ENCODE measurements around the gene CRYBG3.
"Not testable (repeated sequence)": the region's sequence is repeated elsewhere in the genome, so short reads cannot be mapped to it uniquely, and the experiment has no call there.

The CRYBG3 gene

GRCh38 chr3:97833184-97833583 lies 11.4 kb downstream of the CRYBG3 start:
- not testable (repeated sequence) for DNase-seq (ENCODE audit: low read depth, low spot score); H3K27ac ChIP-seq

DNA sequence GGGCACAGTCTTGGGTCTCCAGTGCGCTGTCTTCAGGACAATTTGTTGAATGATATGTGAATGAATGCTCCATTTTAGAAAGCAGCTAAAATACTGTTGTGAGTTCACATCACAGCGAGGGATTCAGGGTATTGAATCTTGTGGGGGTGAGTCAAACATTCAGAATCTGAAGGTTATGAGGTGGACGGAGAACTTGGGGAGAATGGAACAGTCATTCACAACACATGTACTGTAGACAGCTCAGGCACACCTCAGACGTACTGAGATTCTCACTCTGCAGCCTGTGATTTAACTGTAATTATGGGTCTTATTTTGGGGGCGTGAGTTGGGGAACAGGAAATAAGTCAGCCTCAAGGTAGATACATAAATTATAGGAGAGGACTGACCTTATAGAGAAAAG lies 13.9 kb downstream of the CRYBG3 start:
- no peak for DNase-seq (ENCODE audit: low read depth, low spot score)
- no peak overlapping the region for H3K27ac ChIP-seq

- no peak overlapping the region for H3K27ac ChIP-seq
- no peak for DNase-seq (ENCODE audit: low read depth, low spot score)
These were observed 16.6 kb downstream of the CRYBG3 start for GRCh38 chr3:97838393-97838792.

- no peak for DNase-seq (ENCODE audit: low read depth, low spot score)
- H3K27ac ChIP-seq, result no peak overlapping the region
These were observed 18.1 kb downstream of the CRYBG3 start for GRCh38 chr3:97839944-97840343.

- H3K27ac ChIP-seq, result no peak overlapping the region
- DNase-seq (ENCODE audit: low read depth, low spot score), result no peak
These were observed 19.5 kb downstream of the CRYBG3 start for GRCh38 chr3:97841304-97841703.

DNA sequence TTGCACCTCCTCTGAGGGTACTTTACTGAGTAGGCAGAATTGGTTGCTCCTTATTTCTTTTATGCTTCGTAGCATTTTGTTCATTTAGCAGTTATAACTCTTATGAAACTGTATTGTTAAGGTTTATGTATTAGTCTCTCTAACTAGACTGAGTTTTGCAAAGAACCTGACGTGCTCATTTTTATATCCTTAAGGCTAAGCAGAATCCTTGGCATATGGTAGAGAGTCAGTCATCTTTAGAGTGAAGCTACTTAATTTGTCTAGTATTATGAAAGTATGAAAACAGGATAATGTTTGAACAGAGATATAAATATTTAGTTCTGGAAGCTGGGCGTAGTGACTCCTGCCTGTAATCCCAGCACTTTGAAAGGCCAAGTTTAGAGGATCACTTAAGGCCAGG lies 20.1 kb downstream of the CRYBG3 start:
- no peak for DNase-seq (ENCODE audit: low read depth, low spot score)
- no peak overlapping the region for H3K27ac ChIP-seq

GRCh38 chr3:97848779-97849178 lies 27.0 kb downstream of the CRYBG3 start:
- DNase-seq (ENCODE audit: low read depth, low spot score), result no peak
- H3K27ac ChIP-seq, result no peak overlapping the region

DNA sequence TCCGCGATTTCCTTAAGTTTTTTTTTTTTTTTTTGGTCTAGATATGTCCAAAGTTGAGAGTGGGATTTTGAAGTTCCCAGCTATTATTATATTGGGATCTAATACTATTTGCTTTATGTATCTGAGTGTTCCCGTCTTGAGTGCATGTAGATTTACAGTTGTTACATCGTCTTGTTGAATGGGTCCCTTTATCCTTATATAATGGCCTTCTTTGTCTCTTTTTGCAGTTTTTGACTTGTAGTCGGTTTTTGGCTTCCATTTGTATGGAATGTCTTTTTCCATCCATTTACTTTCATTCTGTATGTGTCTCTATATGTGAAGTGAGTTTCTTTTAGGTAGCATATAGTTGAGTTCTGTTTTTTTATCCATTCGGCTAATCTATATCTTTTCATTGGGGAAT lies 35.6 kb downstream of the CRYBG3 start:
- no peak for DNase-seq (ENCODE audit: low read depth, low spot score)
- no peak overlapping the region for H3K27ac ChIP-seq

DNA sequence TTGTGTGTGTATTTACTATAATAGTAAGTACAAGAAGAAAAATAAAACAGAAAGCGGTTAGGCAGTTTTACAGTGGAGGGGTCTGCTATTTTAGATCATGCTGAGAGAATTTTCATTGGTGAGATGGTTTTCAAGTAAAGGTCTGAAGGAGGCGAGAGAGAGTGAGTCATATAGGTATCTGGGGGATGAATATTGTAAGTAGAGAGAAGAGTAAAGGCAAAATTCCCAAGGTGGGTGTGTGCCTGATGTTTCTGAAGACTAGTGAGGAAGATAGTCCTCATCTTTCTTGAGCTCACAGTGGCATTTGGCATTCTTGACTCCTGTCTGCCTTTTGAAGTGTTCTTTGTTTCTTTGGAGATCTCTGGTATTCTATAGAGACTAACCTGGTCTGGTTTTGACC lies 38.6 kb downstream of the CRYBG3 start:
- H3K27ac ChIP-seq, result no peak overlapping the region
- no peak for DNase-seq (ENCODE audit: low read depth, low spot score)

DNA sequence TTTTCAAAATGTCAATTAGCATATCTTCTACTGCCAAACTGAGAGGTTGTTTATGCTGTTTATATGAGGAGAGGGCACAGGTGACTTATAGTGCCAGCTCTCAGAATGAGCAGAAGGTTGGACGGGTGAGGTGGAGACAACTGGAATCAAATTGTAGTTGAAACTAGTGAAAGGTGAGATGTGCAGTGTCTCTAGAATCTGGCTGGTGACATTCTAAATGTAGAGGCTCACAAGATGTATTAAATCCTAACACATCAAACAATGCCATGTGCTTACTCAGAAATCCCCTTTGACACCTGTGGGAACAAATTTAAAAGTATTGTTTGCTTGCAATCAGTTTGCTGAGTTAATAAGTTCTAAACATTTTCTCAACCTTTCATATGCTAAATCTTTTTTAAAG lies 40.8 kb downstream of the CRYBG3 start:
- no peak for DNase-seq (ENCODE audit: low read depth, low spot score)
- H3K27ac ChIP-seq, result no peak overlapping the region

GRCh38 chr3:97863031-97863430 lies 41.2 kb downstream of the CRYBG3 start:
- H3K27ac ChIP-seq, result peak overlapping the region; percentile 11
- peak; percentile 39 for DNase-seq (ENCODE audit: low read depth, low spot score)

DNA sequence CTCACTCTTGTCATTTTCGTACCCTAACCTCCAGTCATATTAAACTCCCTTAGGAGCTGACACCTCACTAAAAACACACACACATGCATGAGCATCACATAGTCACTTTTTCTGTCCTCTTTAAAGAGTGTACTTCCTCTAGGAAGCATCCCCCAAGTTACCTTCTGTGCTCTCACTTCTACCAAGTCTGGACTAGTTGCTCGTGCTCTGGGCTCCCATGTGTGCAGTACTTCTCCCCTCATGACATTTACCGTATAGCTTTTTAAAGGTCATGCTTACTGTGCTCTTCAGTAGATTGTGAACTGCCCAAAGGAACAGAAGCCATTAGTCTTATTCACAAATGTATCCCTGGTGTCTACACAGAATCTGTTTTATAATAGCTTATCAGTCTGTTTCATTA lies 42.0 kb downstream of the CRYBG3 start:
- no peak for DNase-seq (ENCODE audit: low read depth, low spot score)

DNA sequence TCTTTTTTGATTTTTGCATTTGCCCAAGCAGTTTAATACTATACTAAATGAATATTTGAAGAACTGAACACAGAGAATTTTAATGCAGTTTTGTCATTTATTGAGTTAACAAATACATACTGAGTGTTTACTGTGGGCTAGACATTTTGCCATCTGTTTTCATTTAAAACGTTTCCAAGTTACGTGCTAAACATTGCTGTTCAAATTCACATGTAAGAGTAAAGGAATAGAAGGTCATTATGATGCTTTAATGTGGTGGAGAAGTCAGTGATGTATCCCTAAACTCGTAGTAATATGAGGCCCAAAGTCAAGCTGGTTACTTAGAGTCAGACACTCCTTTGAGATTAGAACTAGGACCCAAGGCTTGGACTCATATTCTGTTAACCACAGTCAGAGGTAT lies 49.4 kb downstream of the CRYBG3 start:
- H3K27ac ChIP-seq, result no peak overlapping the region
- no peak for DNase-seq (ENCODE audit: low read depth, low spot score)

More for the DNA sequence above, 42.0 kb downstream of the CRYBG3 start:
- no peak overlapping the region for H3K27ac ChIP-seq

DNA sequence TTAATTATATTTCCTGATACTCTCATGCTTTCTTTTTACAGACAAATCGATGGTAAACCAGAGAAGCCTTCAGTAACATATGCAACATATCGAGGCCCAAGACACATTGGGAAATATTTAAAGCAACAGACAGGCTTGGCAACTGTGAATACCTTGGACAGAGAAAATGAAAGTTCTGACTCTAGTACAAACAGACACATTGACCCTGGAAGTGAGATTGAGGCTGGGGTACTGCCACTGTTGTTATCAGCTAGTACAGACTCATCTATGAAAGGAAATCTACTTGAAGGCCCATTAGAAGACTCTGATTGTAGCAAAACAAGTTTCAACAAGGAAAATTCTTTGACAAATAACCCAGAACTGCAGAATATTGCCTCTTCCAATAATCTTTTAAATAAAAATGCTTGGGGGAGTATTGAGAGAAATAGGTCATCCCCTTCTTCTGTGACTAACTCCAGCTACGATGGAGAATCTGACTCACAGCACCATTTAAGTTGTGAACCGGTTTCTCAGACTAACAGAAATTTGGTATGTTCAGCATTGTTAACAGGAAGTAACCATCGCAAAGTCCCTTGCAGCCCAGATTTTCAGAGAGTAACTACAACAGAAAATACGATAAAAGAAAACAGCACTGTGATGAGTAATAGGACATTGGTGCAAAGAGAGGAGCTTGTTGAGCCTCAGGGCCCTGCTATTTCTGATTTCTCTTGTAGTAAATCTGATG lies 50.2 kb downstream of the CRYBG3 start:
- DNase-seq (ENCODE audit: low read depth, low spot score), result peak; percentile 82
- H3K27ac ChIP-seq, result peak overlapping the region; percentile 70

DNA sequence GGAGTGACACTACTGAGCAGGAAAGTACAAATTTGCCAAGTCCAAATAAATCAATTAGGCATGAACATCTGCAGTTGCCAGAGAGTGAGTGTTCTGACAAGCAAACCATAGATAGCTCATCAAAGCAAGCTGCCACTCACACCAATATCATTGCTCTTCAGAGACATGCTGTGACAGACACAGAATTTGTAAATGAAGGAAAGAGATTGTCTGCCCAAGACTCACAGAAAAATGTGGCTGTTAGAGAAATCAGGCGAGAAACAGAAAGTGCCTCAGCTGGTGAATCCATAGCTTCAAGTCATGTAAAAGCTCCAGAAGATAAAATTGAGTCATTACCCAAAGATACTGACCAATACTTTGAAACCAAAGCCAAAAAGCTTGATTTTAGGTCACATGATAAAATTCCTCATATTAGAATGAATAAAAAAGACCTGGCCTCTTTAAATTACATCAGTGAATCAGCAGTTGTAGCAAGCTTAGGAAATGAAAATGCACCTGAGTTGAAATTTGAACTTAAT lies 50.8 kb downstream of the CRYBG3 start:
- peak overlapping the region; percentile 70 for H3K27ac ChIP-seq
- DNase-seq (ENCODE audit: low read depth, low spot score), result no peak

DNA sequence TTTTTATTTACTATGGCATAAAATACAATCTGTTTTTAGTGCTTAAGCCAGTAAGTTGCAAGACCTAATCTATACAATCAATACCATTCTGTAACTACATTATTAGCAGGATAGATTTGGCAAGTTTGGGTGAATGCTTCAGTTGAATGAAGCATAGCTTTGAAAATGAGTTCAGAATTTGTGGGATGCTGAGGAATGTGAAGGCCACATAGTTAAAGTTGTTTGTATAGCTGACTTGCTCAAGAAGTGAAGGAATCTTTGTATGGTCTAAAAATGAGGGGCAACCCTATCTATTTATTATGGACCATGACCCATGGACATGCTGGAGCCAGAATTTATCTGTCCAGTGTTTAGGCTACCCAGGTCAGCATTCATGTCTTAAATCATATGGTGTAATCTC lies 58.5 kb downstream of the CRYBG3 start:
- no peak for DNase-seq (ENCODE audit: low read depth, low spot score)
- no peak overlapping the region for H3K27ac ChIP-seq

DNA sequence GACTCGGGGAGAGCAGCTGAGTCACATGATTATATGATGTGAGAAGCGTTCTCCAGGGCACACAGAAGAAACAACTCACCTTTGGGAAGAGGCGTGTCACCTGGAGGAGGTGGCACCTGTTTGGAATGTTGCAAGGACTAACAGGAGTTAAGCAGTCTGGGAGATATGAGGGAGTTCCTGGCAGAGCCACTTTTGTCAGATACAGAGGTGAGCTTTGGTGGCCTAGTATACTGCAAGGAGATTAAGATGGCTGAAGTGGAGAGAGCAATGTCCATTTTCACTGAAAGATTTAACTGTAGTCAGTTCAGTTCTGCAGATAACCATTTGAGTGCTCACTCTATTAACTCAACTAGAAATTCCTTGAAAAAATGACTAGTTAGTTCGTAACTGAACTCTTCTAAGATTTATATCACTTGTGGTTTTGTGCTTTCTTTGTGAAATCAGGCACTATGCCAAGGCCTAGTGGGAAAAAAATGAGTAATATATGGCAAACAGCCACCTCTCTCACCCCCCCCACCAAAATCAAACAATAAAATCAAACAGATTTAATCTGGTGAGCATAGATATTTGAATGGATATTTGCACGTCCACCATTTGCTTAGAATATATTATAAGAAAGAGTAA lies 61.3 kb downstream of the CRYBG3 start:
- H3K27ac ChIP-seq, result peak overlapping the region; percentile 50
- DNase-seq (ENCODE audit: low read depth, low spot score), result peak; percentile 36

GRCh38 chr3:97883736-97884135 lies 61.9 kb downstream of the CRYBG3 start:
- DNase-seq (ENCODE audit: low read depth, low spot score), result no peak
- H3K27ac ChIP-seq, result no peak overlapping the region

GRCh38 chr3:97884586-97885123 lies 62.8 kb downstream of the CRYBG3 start:
- no peak overlapping the region for H3K27ac ChIP-seq
- no peak for DNase-seq (ENCODE audit: low read depth, low spot score)

- no peak overlapping the region for H3K27ac ChIP-seq
- DNase-seq (ENCODE audit: low read depth, low spot score), result no peak
These were observed 64.4 kb downstream of the CRYBG3 start for GRCh38 chr3:97885931-97886824.

- DNase-seq (ENCODE audit: low read depth, low spot score), result no peak
These were observed 68.0 kb downstream of the CRYBG3 start for GRCh38 chr3:97889814-97890213.

More at GRCh38 chr3:97889814-97890213, 68.0 kb downstream of the CRYBG3 start:
- H3K27ac ChIP-seq, result no peak overlapping the region

All from epithelial cell of prostate (primary cell).